G401.6 (cell line): ENCODE results near the gene ERC1.
"Not testable (repeated sequence)": the region's sequence is repeated elsewhere in the genome, so short reads cannot be mapped to it uniquely, and the experiment has no call there.

ENCODE experiments used
- FAIRE-seq: peaks from 2 replicates; lab custom pipeline; 2012; peaks lifted over from hg19 to GRCh38; lab: Jason Lieb, UNC

The ERC1 gene

GRCh38 chr12:1030779-1031178 is 39.8 kb downstream of the ERC1 start:
- no peak for FAIRE-seq

DNA sequence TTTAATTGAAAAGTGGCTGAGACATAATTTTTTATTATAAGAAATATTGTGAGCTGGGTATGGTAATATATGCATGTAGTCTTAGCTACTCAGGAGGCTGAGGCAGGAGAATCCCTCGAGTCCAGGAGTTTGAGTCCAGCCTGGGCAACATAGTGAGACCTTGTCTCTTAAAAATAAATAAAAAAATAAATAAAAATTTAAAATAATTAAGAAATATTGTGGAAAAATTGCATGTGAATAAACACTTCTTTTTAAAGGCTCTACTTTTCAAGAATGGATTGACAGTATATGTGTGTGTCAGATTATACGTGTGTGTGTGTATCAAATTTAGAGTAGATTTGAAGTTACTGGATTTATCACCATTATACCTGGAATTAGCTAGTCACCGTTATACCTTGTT is 43.2 kb downstream of the ERC1 start:
- FAIRE-seq: no peak

- FAIRE-seq: no peak
These were observed 43.9 kb downstream of the ERC1 start for GRCh38 chr12:1034751-1035457.

- no peak for FAIRE-seq
These were observed 50.5 kb downstream of the ERC1 start for GRCh38 chr12:1041478-1041877.

DNA sequence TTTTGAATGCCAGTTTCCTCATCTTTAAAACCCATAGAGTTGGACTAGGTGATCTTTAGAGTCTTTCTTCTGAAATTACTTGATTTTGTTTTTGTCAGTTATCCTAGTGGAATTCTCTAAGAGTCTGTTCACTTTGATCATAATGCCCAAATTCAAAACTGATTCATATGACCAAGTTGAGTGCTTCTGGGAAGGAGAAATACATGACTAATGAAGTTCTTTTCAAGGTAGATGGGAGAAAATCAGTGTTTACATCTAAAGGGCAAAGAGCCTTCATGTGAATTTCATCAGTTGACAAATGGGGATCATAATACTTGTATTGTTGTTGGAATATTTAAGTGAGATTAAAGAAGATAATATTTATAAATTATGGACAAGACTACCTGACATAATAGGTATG is 53.2 kb downstream of the ERC1 start:
- FAIRE-seq: no peak

GRCh38 chr12:1044696-1045095 is 53.7 kb downstream of the ERC1 start:
- FAIRE-seq: no peak

- FAIRE-seq: no peak
These were observed 55.7 kb downstream of the ERC1 start for GRCh38 chr12:1046727-1047126.

GRCh38 chr12:1047898-1048660 is 57.1 kb downstream of the ERC1 start:
- no peak for FAIRE-seq

DNA sequence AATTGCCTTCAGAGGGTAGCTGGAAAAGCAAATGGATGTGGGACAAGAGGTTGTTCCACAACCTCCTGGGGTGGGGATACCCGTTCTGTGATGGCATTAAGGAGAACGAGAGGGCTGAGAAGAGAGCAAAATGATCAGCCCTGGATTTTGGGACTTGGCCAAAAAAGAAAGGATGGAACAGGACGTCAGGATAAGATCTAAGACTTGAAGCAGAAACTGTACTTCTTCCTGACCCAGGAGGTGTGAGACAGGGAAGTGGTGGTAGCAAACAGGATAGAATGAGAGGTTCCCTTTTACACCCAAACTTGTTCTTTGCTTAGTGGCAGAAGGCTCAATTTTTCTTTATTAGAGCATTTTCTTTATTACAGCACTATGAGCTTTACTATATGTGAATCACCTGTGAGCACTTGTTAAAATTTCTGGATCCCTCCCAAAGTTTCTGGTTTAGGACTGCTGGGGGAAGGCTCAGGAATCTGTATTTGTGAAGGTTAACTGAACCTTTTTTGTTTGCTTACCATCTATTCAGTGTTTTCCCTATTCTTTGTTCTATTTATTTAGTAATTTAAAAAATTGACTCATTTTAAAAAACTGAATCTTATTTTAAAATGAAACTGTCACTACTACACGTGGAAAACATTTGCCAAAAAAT is 59.2 kb downstream of the ERC1 start:
- FAIRE-seq: no peak

DNA sequence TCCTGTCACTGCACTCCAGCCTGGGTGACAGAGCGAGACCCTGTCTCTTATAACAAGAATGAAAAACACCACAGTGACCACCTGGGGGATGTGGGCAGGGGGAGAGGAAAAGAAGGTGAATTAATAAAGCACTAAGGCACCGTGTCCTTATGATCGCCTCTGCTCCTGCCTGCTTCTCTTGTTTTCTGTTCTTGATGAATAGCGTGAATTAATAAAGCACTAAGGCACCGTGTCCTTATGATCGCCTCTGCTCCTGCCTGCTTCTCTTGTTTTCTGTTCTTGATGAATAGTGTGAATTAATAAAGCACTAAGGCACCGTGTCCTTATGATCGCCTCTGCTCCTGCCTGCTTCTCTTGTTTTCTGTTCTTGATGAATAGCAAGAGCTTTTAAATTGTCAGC is 60.6 kb downstream of the ERC1 start:
- FAIRE-seq: not testable (repeated sequence)

- FAIRE-seq: no peak
These were observed 62.7 kb downstream of the ERC1 start for GRCh38 chr12:1053690-1054089.

DNA sequence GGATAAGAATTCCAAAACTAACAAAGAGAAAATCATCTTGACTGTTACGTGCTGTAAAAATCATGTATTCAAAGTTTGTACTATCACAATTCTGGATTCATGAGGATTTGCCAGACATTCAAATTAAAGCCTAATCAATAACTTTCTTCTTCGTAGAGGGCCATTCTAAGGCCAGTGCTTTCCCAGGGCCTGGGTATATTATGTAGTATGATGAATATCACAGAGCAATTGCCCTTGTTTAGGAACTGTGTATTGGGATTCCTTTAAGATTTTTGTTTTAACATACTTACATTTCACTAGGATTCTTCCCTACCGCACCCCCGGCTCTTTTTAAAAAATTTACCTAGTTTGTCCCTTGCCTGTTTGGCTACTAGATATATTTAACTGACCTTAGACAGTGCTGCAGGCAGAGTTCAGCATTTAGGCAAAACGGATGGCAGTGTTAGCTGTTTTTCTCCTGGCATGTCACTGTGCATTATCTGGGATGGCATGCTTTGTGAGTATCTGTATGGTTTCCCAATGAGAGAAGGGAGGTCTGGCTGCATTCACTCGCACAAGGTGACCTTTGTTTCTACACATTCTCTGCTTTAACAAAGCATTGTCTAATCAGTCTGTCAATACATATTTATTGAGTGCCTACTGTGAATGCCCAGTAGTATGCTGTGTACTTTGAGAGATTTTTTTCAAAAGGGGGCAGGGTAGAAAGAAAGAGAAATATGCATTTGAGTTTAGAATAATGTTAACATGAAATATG is 63.3 kb downstream of the ERC1 start:
- no peak for FAIRE-seq

- FAIRE-seq: no peak
These were observed 65.4 kb downstream of the ERC1 start for GRCh38 chr12:1056390-1056789.

DNA sequence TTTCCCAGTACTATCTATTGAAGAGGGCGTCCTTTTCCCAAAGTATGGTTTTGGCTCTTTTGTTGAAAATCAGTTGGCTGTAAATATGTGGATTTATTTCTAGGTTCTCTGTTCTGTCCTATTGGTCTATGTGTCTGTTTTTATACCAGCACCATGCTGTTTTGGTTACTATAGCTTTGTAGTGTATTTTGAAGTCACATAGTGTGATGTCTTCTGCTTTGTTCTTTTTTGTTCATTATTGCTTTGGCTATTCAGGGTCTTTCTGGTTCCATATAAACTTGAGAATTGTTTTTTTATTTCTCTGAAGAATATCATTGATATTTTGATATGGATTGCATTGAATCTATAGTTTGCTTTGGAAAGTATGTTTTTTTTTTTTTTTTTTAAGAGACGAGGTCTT is 67.4 kb downstream of the ERC1 start:
- FAIRE-seq: no peak

GRCh38 chr12:1059162-1059561 is 68.1 kb downstream of the ERC1 start:
- no peak for FAIRE-seq

DNA sequence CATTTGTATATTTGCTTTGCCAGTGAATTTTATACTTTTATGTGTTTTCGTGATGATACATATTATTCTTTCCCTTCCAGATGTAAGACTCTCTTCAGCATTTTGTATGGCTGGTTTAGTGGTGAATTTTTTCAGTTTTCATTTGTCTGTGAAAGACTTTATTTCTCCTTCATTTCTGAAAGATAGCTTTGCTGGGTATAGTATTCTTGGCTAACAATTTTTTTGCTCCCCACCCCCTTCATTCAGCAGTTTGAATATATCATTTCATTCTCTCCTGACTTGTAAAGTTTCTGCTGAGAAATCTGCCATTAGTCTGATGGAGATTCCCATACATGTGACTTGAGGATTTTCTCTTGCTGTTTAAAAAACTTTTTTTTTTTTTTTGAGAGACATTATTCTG is 72.8 kb downstream of the ERC1 start:
- FAIRE-seq: no peak

DNA sequence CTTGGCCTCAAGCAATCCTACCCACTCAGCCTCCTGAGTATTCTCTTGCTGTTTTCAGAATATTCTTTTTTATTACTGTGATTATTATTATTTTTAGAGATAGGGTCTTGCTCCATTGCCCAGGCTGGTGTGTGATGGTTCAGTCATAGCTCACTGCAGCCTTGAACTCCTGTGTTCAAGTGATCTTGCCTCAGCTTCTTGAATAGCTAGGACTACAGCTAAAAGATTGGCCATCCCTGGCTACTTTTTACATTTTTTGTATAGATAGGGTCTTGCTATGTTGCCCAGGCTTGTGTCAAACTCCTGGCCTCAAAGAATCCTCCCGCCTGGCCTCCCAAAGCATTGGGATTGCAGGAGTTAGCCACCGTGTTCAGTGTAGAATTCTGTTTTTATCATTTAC is 73.3 kb downstream of the ERC1 start:
- FAIRE-seq: no peak

GRCh38 chr12:1065629-1066028 is 74.6 kb downstream of the ERC1 start:
- no peak for FAIRE-seq

DNA sequence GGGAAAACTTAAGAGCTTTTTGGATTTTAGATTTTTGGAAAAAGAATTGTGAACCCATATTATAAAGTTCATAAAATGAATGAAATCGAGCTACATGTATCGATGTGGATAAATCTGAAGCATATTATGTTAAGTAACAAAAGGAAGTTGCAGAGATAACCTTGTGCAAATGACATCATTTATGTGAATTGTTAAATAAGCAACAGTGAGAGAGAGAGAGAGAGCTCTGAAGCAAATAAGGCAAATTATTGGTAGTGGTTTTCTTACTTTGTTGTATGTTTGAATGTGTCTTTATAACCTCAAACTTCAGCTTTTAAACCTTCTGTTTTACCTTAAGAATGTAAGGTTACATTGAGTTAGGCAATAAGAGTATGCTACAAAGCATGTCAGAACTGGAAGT is 78.8 kb downstream of the ERC1 start:
- FAIRE-seq: peak; percentile 31

GRCh38 chr12:1071182-1071581 is 80.2 kb downstream of the ERC1 start:
- peak; percentile 75 for FAIRE-seq

GRCh38 chr12:1073652-1074051 is 82.6 kb downstream of the ERC1 start:
- FAIRE-seq: no peak

DNA sequence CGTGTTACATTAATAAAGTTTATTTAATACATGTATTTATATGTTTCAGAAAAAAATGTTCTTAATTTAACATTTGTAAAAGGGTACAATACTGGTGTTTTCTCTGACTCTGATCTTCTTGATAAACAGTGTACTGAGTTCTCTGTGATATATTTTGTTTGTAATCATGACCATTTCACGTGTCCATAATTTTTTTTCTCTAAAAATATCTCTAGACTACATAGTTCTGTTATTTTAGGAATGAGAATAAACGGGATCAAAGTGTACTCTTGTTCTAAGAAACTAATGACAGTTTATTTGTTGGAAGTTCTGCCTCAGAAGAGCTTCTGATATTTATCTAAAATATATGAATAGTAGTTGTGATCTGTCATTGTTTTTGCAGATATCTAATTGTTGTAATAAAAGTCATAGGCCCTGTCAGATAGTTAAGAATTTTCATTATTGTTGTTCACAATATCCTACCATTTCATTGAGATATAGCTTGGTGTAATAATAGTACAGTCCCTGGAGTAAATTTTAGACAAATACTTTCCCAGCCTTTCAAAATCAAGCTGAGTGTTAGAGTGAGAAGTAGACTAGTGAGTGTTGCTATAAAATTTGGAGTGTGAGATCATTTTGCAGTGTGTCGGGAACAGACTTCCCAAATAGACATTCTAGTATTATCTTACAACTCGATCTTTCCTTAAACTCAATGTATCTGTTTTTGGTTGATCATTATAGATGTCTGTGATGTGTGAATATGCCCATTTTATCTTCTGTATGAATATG is 86.2 kb downstream of the ERC1 start:
- FAIRE-seq: no peak
